ENCODE data around the gene RIC8A. TPM values are rescaled to one million over a fixed set of nuclear protein-coding genes. Genes with fewer than 3 reads are reported as not detected.

Gene RIC8A
- total and polyA plus RNA-seq, 9 of the 15 experiments (the other 6 are each of a cell fraction or from before 2014, with no cell fraction given) = 10.7 to 108 (median 72.1) TPM

DNA sequence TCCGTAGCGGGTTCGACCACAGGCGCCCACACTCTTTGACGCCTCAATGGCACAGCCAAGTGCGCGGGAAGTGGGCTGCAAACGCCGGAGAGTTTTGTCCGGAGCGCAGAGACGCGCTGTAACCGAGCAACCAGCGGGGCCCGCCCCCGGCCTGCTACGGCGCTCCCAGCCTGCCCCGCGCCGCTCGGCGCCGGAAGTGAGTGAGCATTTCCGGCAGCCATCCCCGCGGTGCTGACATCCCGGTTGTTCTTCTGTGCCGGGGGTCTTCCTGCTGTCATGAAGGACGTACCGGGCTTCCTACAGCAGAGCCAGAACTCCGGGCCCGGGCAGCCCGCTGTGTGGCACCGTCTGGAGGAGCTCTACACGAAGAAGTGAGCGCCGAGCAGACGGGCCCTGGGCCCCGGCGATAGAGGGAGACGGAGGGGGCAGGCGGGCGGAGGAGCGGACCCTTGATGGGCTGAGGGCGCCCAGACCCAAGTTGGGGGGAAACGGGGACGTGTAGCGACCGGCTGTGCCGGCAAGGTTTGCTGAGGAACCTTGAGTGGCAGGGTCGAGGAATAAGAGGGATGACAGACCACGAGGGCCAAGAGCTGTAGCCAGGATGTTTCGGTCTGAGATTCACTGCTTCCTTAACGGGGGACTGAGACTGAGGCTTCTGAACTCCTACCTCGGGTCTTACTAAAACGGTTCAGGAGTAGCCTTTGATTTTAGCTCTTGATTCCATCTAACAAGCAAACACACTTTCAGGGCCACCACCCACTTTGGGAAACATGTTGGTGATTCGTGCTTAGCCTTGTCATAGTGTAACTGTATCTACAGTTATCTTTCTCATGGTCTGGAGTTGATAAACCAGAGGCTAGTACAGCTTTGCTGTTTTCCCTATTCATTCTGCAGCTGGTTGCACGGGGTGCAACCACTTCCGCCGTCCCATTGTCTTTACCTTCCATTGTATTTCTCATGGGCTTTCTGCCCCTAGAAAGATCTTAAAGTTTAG, 29.6 kb downstream of the RIC8A start, which contains the start of gene PSMD13:
TSS of gene PSMD13 (plus strand) at position 203 of the 994 bp plus-strand sequence. CDS start at position 277, 74 bp downstream.
- 2% methylated on average over 59 of the region's 62 CpGs for WGBS (ENCODE audit: insufficient coverage, low coverage, missing lambda C conversion rate)
- CTCF ChIA-PET (ENCODE audit: low intra/inter-chr PET ratio) = no interaction called here
- FAIRE-seq = peak; percentile 88
- in situ Hi-C loops (cut with MboI) = no loop called here
- Histone ChIP-seq H3K4me2 (ENCODE audit: insufficient read depth, low read length) (peak within 1 kb of the TSS; percentile 91), H3K9me3 (replicated peaks; ENCODE audit: control insufficient read depth, insufficient read depth, low read depth, low read length) (no peaks in the 10 kb centered on the region), H3K27ac (ENCODE audit: extremely low read depth, low read depth, low read length) (peak within 1 kb of the TSS; percentile 99), H2AFZ (ENCODE audit: low read depth, low read length) (peak within 1 kb of the TSS; percentile 95), H3K36me3 (ENCODE audit: control insufficient read depth, insufficient read depth, low read length) (peaks cover 40% of the 10 kb centered on the region), H3K9me1 (ENCODE audit: control insufficient read depth, insufficient read depth, low read length) (no peaks in the 10 kb centered on the region), H3K4me1 (replicated peaks in 1 of 2; ENCODE audit: control insufficient read depth in 2 of 2, insufficient read depth in 2 of 2, low read length in 2 of 2) (peaks cover 19 to 21% of the 10 kb centered on the region in 2 experiments; a peak in 4 of 5 replicates), H3K9ac (ENCODE audit: insufficient read depth in 1 of 2, low read depth in 2 of 2, low read length in 2 of 2) (peak within 1 kb of the TSS; percentile 94 to 98), H4K20me1 (replicated peaks; ENCODE audit: control insufficient read depth, insufficient read depth, low read length) (peaks cover 10% of the 10 kb centered on the region; the same call in 1 of the 2 replicates), H3K4me3 (peak within 1 kb of the TSS; percentile 97), H3K79me2 (ENCODE audit: control insufficient read depth, insufficient read depth, low read length) (peaks cover 60% of the 10 kb centered on the region), H3K27me3 (ENCODE audit: control insufficient read depth in 2 of 2, insufficient read depth in 2 of 2, low read length in 2 of 2) (no peaks in the 10 kb centered on the region)
- intact Hi-C loops (cut with micrococcal nuclease) = loop anchor here (2.0 kb wide), 1 partner anchor 30 kb away; the partner anchor contains the start of genes BET1L and RIC8A
- DNase-seq (ENCODE audit: extremely low read depth in 1 of 4, low spot score in 3 of 4) = peak; percentile 88 to 93 (median 90)
- POLR2A ChIA-PET = interaction anchor here (0.6 to 1.3 kb wide), 7 partner anchors 10 to 215 kb away, joined by 3 to 8 read pairs (median 4); partner anchors contain the start of genes BET1L and RIC8A
- peak; percentile 97 for ATAC-seq
- BruUV-seq (replicated peaks) = TSS peak; percentile 64
- TF ChIP-seq HMGN3 (IDR thresholded peaks at IDR 0.05; ENCODE audit: borderline replicate concordance, extremely low read depth, insufficient read length, low read depth, low read length) (peak; percentile 40), TEAD4 (IDR thresholded peaks at IDR 0.05; ENCODE audit: low read length) (peak; percentile 50; the same call in 1 of the 2 replicates), TEAD4 (CRISPR knock-in tag; IDR thresholded peaks at IDR 0.05; ENCODE audit: borderline replicate concordance) (no peak), SAFB (IDR thresholded peaks at IDR 0.05; ENCODE audit: borderline replicate concordance, low read depth, low read length) (no peak), CAMTA2 (CRISPR knock-in tag; conservative IDR thresholded peaks at IDR 0.05) (no peak), ZNF785 (CRISPR knock-in tag; IDR thresholded peaks at IDR 0.05) (no peak), NRF1 (conservative IDR thresholded peaks at IDR 0.05 in 1 of 2, IDR thresholded peaks at IDR 0.05 in 1 of 2) (peak; percentile 68 to 72), POLR2A (conservative IDR thresholded peaks at IDR 0.05) (peak; percentile 84), NFATC3 (IDR thresholded peaks at IDR 0.05) (no peak), ZNF140 (CRISPR knock-in tag; IDR thresholded peaks at IDR 0.05) (no peak), KHSRP (IDR thresholded peaks at IDR 0.05) (no peak), EZH2 (IDR thresholded peaks at IDR 0.05; ENCODE audit: borderline replicate concordance, low read depth, low read length) (no peak), ETV5 (CRISPR knock-in tag; IDR thresholded peaks at IDR 0.05; ENCODE audit: low read depth) (peak; percentile 89), NCOA6 (IDR thresholded peaks at IDR 0.05) (no peak)
- TF ChIP-seq, protein P1, sequence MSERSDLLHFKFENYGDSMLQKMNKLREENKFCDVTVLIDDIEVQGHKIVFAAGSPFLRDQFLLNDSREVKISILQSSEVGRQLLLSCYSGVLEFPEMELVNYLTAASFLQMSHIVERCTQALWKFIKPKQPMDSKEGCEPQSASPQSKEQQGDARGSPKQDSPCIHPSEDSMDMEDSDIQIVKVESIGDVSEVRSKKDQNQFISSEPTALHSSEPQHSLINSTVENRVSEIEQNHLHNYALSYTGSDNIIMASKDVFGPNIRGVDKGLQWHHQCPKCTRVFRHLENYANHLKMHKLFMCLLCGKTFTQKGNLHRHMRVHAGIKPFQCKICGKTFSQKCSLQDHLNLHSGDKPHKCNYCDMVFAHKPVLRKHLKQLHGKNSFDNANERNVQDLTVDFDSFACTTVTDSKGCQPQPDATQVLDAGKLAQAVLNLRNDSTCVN (CRISPR knock-in tag; IDR thresholded peaks at IDR 0.05) = no peak
- TF ChIP-seq, protein P2, sequence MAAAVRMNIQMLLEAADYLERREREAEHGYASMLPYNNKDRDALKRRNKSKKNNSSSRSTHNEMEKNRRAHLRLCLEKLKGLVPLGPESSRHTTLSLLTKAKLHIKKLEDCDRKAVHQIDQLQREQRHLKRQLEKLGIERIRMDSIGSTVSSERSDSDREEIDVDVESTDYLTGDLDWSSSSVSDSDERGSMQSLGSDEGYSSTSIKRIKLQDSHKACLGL (CRISPR knock-in tag; IDR thresholded peaks at IDR 0.05; ENCODE audit: borderline replicate concordance, poor library complexity, severe bottlenecking) = no peak
- TF ChIP-seq, protein P3, sequence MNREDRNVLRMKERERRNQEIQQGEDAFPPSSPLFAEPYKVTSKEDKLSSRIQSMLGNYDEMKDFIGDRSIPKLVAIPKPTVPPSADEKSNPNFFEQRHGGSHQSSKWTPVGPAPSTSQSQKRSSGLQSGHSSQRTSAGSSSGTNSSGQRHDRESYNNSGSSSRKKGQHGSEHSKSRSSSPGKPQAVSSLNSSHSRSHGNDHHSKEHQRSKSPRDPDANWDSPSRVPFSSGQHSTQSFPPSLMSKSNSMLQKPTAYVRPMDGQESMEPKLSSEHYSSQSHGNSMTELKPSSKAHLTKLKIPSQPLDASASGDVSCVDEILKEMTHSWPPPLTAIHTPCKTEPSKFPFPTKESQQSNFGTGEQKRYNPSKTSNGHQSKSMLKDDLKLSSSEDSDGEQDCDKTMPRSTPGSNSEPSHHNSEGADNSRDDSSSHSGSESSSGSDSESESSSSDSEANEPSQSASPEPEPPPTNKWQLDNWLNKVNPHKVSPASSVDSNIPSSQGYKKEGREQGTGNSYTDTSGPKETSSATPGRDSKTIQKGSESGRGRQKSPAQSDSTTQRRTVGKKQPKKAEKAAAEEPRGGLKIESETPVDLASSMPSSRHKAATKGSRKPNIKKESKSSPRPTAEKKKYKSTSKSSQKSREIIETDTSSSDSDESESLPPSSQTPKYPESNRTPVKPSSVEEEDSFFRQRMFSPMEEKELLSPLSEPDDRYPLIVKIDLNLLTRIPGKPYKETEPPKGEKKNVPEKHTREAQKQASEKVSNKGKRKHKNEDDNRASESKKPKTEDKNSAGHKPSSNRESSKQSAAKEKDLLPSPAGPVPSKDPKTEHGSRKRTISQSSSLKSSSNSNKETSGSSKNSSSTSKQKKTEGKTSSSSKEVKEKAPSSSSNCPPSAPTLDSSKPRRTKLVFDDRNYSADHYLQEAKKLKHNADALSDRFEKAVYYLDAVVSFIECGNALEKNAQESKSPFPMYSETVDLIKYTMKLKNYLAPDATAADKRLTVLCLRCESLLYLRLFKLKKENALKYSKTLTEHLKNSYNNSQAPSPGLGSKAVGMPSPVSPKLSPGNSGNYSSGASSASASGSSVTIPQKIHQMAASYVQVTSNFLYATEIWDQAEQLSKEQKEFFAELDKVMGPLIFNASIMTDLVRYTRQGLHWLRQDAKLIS (CRISPR knock-in tag; IDR thresholded peaks at IDR 0.05) = no peak
